Fibroblast of skin of scalp (primary cell): ENCODE data around the gene PLA2G4D.

Experiments used
- DNase-seq: peaks from one replicate; pipeline ENCODE4 v3.0.0-alpha.2; 2013

PLA2G4D gene

GRCh38 chr15:42071717-42072116 is 22.6 kb downstream of the PLA2G4D start:
- no peak for DNase-seq

DNA sequence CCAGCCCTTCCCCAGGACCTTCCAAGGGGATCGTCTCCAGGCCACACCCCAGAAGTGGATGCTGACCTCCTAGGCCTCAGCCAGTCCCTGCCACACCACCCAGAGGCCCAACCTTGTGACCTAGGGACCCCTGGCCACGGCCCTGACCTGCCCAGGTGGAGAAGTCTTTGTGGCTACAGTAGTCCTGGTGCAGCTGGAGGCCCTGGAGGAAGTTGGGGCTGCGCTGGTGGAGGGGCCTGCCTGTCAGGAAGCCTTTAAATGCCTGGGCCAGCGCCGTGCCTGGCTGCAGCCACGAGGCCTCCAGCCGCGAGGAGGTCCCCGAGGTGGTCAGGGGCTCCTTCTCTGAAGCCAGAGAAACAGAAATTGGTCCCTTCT is 23.4 kb downstream of the PLA2G4D start:
- no peak for DNase-seq

DNA sequence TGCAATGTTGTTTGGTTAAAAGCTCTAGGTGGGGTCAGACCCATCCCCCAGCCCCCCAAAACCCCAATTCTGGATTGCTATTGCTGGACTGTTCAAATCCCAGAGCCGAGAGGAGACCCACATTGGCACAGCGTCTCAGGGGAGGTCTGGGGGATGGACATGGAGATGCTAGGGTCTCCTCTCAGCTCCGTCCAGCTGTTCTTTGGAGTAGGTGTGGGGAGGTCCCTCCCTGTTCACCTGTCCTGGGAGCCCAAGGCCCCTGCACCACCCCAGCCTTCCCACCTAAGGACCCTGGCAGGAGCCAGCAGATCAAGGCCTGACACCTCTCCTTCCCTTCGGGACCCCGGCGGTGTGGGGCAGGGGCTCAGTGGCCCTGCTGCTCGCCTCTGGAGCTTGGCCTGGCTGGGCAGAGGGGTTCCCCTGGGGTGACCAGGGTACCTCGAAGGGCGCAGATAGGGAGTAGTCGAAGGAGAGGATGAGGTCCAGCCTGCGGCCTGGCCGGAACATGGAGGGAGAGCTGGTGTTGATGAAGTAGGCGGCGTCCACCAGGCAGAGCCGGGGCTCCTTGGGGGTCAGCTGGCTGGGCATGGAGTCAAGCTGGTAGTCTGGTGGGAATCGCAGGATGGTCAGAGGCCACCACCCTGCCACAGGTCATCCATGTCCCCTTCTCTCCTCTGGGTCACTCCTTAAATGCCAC is 23.9 kb downstream of the PLA2G4D start:
- no peak for DNase-seq

DNA sequence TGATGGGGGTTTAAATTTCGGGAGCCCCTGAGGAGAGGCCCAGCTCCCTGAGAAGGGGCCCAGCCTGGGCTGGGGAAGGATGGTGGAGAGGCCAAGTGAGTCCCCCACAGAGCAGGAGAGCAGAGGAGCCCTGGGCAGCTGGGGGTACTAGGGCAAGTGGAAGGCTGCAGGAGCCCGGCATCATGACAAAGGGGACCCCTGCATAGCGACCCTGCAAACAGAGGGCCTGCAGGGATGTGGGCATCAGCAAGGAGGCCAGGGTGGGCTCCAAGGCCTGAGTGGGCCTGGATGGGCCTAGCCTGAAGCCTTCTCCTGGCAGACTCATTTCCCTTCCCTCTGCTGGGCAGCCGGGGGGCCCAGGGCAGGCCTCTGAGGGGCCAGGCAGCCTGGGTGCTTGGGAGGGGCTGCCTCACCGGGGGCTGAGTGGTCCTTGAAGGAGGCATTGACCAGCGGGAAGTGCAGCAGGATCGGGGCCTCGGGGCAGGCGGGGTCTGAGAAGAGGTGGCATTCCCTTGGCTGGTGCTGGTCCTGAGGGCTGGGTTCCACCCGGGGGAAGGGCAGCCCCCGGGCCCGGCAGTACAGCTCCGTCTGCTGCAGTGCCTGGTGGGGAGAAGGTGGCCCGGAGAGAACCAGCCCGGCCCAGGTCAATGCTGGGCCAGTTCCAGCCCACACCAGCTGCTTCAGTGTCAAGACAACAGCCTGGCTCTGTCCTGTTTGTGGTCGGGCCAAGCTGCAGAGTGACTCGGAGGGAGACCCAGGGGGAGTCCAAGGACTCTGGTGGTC is 24.7 kb downstream of the PLA2G4D start:
- no peak for DNase-seq

DNA sequence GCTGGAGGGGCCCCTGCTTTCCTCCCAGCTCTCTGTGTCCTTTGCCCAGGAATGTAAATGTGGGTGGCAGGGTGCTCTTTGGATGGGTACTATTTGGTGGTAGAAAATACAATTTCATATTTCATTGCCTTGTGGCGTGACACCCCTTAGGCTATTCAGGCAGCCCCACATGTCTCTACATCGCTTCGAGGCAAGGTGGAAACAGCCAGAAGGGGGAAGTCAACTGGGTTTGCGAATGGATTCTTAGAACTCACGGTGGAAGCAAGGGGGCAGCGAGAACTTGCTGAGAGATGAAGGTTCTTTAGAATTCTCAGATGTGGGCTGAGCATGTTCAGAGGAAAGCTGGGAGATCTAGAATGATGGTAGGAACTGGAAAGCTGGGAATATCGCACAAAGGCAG is 25.3 kb downstream of the PLA2G4D start:
- DNase-seq, result no peak

GRCh38 chr15:42068601-42069000 is 25.8 kb downstream of the PLA2G4D start:
- DNase-seq, result no peak

DNA sequence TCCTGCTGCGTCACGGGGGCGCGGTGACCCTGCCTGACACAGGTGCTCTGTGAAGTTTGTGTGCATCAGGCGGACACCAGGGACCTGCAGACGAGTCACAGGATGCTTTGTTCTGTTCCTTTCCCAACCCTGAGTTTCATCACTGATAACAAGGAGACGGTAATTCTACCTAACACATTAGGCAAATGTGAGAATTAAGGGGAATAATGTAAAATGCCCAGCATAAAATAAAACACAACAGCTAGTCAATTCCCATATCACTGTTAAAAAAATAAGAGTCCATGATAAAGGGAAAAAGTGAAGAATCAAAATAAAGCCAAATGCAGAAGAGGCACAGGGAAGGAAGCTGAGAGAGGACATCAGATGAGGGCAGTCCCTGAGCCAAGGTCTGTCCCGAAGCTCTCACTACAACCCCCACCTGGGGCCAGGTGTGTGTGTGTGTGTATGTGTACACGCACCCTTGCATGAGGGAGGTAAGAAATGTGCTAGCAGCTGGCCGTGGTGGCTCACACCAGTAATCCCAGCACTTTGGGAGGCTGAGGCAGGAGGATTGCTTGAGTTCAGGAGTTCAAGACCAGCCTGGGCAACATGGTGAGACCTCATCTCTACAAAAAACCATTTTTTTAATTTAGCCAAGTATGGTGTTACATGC is 27.5 kb downstream of the PLA2G4D start:
- DNase-seq, result no peak

GRCh38 chr15:42065468-42065867 is 28.9 kb downstream of the PLA2G4D start:
- DNase-seq, result no peak

GRCh38 chr15:42065033-42065432 is 29.3 kb downstream of the PLA2G4D start:
- DNase-seq, result peak; percentile 12

GRCh38 chr15:42064271-42064670 is 30.1 kb downstream of the PLA2G4D start:
- DNase-seq, result no peak

- DNase-seq, result no peak
Observed at GRCh38 chr15:42063122-42063848, 31.1 kb downstream of the PLA2G4D start.

DNA sequence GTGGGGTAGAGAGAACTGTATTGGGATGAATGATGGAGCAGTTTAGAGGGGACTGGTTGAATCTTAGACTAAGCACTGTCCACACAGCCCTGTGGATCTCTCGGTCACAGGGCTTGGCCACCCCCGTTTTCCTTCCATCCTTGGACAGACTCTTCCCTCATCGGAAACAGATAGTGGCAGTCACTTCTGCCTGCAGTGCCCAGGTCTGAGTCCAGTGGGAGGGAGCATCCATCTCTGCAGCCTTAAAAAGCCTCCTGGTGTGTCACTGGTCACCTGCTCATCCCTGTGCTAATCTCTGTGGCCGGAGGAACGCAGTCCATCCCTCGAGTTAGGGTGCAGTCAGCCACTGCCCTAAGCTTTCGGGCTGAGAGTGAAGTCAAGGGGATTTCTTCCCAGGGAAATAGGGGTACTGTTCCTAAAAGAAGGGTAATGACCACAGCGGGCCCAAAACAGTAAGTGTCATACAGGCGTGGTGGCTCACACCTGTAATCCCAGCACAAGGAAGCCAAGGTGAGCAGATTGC is 32.0 kb downstream of the PLA2G4D start:
- no peak for DNase-seq

DNA sequence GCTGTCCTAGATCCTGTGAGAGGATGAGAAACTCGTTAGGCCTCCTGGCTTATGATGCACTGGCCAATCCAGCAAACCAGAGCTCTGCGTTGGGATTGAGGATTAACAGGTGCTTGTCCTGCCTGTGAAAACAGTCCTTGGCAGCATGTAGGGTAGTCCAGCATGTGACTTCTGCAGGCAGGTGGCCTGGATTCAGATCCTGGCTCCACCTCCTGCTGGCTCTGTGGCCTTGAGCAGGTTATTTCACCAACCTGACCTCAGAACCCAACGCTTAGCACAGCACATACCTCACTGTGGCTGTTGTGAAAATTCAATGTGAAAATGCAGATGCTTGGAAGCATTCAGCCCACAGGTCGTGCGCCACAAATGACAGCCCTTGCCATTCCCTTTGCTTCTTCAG is 33.6 kb downstream of the PLA2G4D start:
- DNase-seq, result no peak

GRCh38 chr15:42060477-42060763 is 33.9 kb downstream of the PLA2G4D start:
- DNase-seq, result no peak

GRCh38 chr15:42059661-42060476 is 34.5 kb downstream of the PLA2G4D start:
- DNase-seq, result peak; percentile 36

DNA sequence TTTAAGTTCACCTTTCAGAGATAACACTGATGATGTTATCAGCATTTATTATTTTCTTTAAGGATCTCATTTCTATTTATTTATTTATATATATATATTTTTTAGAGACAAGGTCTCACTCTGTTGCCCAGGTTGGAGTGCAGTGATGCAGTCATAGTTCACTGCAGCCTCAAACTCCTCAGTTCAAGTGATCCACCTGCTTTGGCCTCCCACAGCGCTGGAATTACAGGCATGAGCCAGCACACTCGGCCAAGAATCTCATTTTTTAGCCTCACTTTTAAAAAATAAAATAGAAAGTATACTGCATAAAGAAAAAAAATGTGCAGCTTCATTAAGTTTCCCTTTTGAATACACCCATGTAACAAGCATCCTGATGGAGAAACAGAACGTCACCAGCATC is 35.6 kb downstream of the PLA2G4D start:
- DNase-seq, result no peak

DNA sequence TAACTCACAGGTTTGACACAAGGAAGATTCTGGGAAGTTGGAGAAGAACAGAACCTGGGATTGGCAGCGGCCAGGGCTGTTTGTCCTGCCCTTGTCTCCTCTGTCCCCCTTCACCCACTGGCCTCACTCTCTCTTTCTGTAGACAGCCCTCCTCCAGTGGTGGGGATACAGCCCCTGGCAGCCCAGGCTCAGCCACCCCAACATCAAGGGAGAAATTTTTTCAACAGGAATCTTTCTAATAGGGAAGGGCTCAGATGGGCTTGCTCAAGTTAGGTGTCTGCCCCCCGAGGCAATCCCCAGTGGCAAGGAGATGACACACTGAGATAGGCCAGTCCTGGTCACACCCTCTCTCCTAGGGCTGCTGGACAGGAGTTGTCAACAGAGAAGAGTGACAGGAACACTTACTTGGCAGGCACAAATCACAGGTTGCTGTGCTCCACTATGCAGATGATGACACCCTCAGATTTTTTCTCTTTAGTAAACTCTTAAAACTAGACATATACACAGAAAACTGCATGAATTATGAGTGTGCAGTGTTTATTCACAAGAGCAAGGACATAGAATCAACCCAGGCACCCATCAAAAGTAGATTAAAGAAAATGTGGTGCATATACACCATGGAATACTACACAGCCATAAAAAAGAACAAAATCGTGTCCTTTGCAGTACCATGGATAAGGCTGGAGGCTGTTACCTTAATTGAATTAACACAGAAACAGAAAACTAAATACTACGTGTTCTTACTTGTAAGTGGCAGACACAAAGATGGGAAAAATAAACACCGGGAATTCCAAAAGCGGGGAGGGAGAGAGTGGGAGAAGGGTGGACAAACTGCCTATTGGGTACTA is 36.3 kb downstream of the PLA2G4D start:
- DNase-seq, result no peak

GRCh38 chr15:42056934-42057798 is 37.2 kb downstream of the PLA2G4D start:
- DNase-seq, result peak; percentile 82

GRCh38 chr15:42053914-42054313 is 40.4 kb downstream of the PLA2G4D start:
- no peak for DNase-seq

DNA sequence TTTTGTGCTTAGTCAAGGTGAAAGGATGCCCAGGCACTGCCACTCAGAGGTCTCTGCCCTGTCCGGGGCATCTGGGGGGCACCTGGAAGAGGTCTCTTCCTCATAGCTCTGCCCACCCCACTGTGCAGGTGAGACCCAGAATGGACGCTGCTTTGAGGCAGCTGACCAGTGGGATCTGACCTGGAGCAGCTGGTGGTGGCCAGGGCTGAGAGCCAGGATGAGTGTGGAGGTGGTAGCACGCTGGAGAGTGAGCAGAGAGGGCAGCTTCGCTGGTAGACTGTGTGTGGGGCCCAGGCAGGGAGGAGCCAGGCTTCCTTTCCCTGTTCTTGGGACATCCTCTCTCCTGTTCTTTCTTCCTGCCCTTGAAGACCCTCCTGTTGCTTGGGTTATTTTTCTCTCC is 41.4 kb downstream of the PLA2G4D start:
- no peak for DNase-seq
